H9 (cell line): ENCODE data around the gene TBL2. TPM values are rescaled to one million over a fixed set of nuclear protein-coding genes. Genes with fewer than 3 reads are reported as not detected.
A peak's percentile ranks its signal among the peaks of the same experiment; 100 is the strongest.

Experiments used
- DNase-seq: peaks from one replicate; pipeline ENCODE4 v3.0.0-alpha.2; 2017
- H2AFZ ChIP-seq: one replicate; pipeline ENCODE4 v1.6.1; 2013; ENCODE audit warnings: mild to moderate bottlenecking, low read length, control low read depth, moderate library complexity
- H2AK5ac ChIP-seq: 2 replicates; pipeline ENCODE4 v1.6.1; 2013; ENCODE audit warnings: low read length, control low read depth, mixed read lengths; ENCODE audit not compliant: insufficient read length
- H2BK120ac ChIP-seq: one replicate; pipeline ENCODE4 v1.6.1; 2013; ENCODE audit warnings: low read depth, mild to moderate bottlenecking, low read length, control low read depth, inconsistent platforms; ENCODE audit not compliant: poor library complexity, severe bottlenecking
- H2BK12ac ChIP-seq: 2 replicates; pipeline ENCODE4 v1.6.1; 2013; ENCODE audit warnings: low read length, control low read depth, mixed read lengths, low read depth; ENCODE audit not compliant: insufficient read length
- H2BK15ac ChIP-seq: 2 replicates; pipeline ENCODE4 v1.6.1; 2013; ENCODE audit warnings: low read depth, low read length, control low read depth
- H2BK20ac ChIP-seq: one replicate; pipeline ENCODE4 v1.6.1; 2013; ENCODE audit warnings: low read depth, mild to moderate bottlenecking, low read length, control low read depth, inconsistent platforms; ENCODE audit not compliant: poor library complexity, severe bottlenecking
- H2BK5ac ChIP-seq: 2 replicates; pipeline ENCODE4 v1.6.1; 2013; ENCODE audit warnings: low read length, control low read depth, mixed read lengths; ENCODE audit not compliant: insufficient read length
- H3K14ac ChIP-seq: 2 replicates; pipeline ENCODE4 v1.6.1; 2013; ENCODE audit warnings: low read length, control low read depth; ENCODE audit not compliant: insufficient read depth
- H3K18ac ChIP-seq: 2 replicates; pipeline ENCODE4 v1.6.1; 2013; ENCODE audit warnings: low read depth, mild to moderate bottlenecking, mixed read lengths, low read length, control low read depth; ENCODE audit not compliant: insufficient read length
- H3K23ac ChIP-seq: 2 replicates; pipeline ENCODE4 v1.6.1; 2013; ENCODE audit warnings: low read length, control low read depth, mixed read lengths, low read depth; ENCODE audit not compliant: insufficient read length
- H3K23me2 ChIP-seq: 2 replicates; pipeline ENCODE4 v1.6.1; 2013; ENCODE audit warnings: low read depth, mild to moderate bottlenecking, mixed read lengths, low read length, control low read depth; ENCODE audit not compliant: insufficient read length, poor library complexity, severe bottlenecking
- H3K27ac ChIP-seq: 2 replicates; pipeline ENCODE4 v1.5.1; 2013; ENCODE audit warnings: low read length, control low read depth, mixed read lengths, low read depth; ENCODE audit not compliant: insufficient read length
- H3K27me3 ChIP-seq: 2 replicates; pipeline ENCODE4 v1.6.1; 2013; ENCODE audit warnings: low read length, control low read depth, inconsistent platforms; ENCODE audit not compliant: insufficient read depth
- H3K4ac ChIP-seq: 2 replicates; pipeline ENCODE4 v1.6.1; 2013; ENCODE audit warnings: low read depth, mild to moderate bottlenecking, control low read depth, inconsistent platforms, low read length, moderate library complexity
- H3K4me1 ChIP-seq: 2 replicates; pipeline ENCODE4 v1.6.1; 2013; ENCODE audit warnings: low read length, control low read depth, inconsistent platforms; ENCODE audit not compliant: insufficient read depth
- H3K4me2 ChIP-seq: 2 replicates; pipeline ENCODE4 v1.6.1; 2013; ENCODE audit warnings: low read length, control low read depth, mixed read lengths; ENCODE audit not compliant: insufficient read length, insufficient read depth
- H3K56ac ChIP-seq: 2 replicates; pipeline ENCODE4 v1.6.1; 2013; ENCODE audit warnings: low read depth, mild to moderate bottlenecking, mixed read lengths, low read length, control low read depth; ENCODE audit not compliant: insufficient read length
- H3K79me1 ChIP-seq: 2 replicates; pipeline ENCODE4 v1.6.1; 2013; ENCODE audit warnings: low read depth, mild to moderate bottlenecking, moderate library complexity, low read length, control low read depth, inconsistent platforms; ENCODE audit not compliant: insufficient read depth, poor library complexity, severe bottlenecking
- H3K79me2 ChIP-seq: 2 replicates; pipeline ENCODE4 v1.6.1; 2013; ENCODE audit warnings: low read length, control low read depth, inconsistent platforms; ENCODE audit not compliant: insufficient read depth
- H3K9ac ChIP-seq: 2 replicates; pipeline ENCODE4 v1.6.1; 2013; ENCODE audit warnings: low read length, control low read depth, mixed read lengths; ENCODE audit not compliant: insufficient read length; ENCODE audit errors: extremely low read depth
- H3K9me3 ChIP-seq: one replicate; pipeline ENCODE4 v1.6.1; 2013; ENCODE audit warnings: low read depth, low read length, inconsistent platforms; ENCODE audit not compliant: control insufficient read depth
- H3T11ph ChIP-seq: one replicate; pipeline ENCODE4 v1.6.1; 2013; ENCODE audit warnings: mild to moderate bottlenecking, low read length, control low read depth, inconsistent platforms
- H4K20me1 ChIP-seq: one replicate; pipeline ENCODE4 v1.6.1; 2013; ENCODE audit not compliant: control insufficient read depth, insufficient read length, insufficient read depth
- H4K5ac ChIP-seq: 2 replicates; pipeline ENCODE4 v1.6.1; 2013; ENCODE audit warnings: low read depth, mild to moderate bottlenecking, mixed read lengths, low read length, control low read depth; ENCODE audit not compliant: insufficient read length
- H4K8ac ChIP-seq: replicated peaks from 2 replicates; pipeline ENCODE4 v1.6.1; 2013; ENCODE audit warnings: low read length, control low read depth, mixed read lengths, low read depth; ENCODE audit not compliant: insufficient read length
- H4K91ac ChIP-seq: 2 replicates; pipeline ENCODE4 v1.6.1; 2013; ENCODE audit warnings: low read depth, mild to moderate bottlenecking, moderate library complexity, mixed read lengths, low read length, control low read depth; ENCODE audit not compliant: insufficient read length
- H3K27ac Mint-ChIP-seq, 3 experiments: 2 replicates in 2 of 3; 3 replicates in 1 of 3; pipeline ENCODE4 v1.8.0; 2020 to 2021; ENCODE audit warnings: mixed read lengths in 3 of 3, mild to moderate bottlenecking in 1 of 3, moderate library complexity in 1 of 3
- H3K27me3 Mint-ChIP-seq: 2 replicates; pipeline ENCODE4 v1.8.0; 2021; ENCODE audit warnings: low read depth, mild to moderate bottlenecking, moderate library complexity, mixed read lengths
- H3K36me3 Mint-ChIP-seq, 3 experiments: 2 replicates in 2 of 3; 3 replicates in 1 of 3; pipeline ENCODE4 v1.8.0; 2020 to 2021; ENCODE audit warnings: low read depth in 3 of 3, mixed read lengths in 3 of 3; ENCODE audit not compliant: insufficient read depth in 1 of 3
- H3K4me1 Mint-ChIP-seq, 2 experiments: 2 replicates each; pipeline ENCODE4 v1.8.0; 2020; ENCODE audit warnings: mixed read lengths in 2 of 2
- H3K4me3 Mint-ChIP-seq, 2 experiments: 2 replicates in 1 of 2; 3 replicates in 1 of 2; pipeline ENCODE4 v1.8.0; 2020 to 2021; ENCODE audit warnings: mild to moderate bottlenecking in 2 of 2, mixed read lengths in 2 of 2, moderate library complexity in 1 of 2
- H3K9me3 Mint-ChIP-seq, 2 experiments: 2 replicates in 1 of 2; 3 replicates in 1 of 2; pipeline ENCODE4 v1.8.0; 2020; ENCODE audit warnings: mild to moderate bottlenecking in 2 of 2, mixed read lengths in 2 of 2, moderate library complexity in 1 of 2
- WGBS: extraction: QIAGEN DNeasy Blood & Tissue Kit; methylation state at CpG from one replicate; pipeline ENCODE4 v1.1.7; 2013; ENCODE audit warnings: missing lambda C conversion rate, low lambda C conversion rate, mixed read lengths; ENCODE audit not compliant: insufficient read length; ENCODE audit errors: extremely low coverage; 5-methylcytosine and 5-hydroxymethylcytosine counted together
- total RNA-seq: library from RNA; stranded (reverse); gene quantifications from 2 replicates; pipeline ENCODE4 v1.2.1, GENCODE V29; 2021
- TF ChIP-seq, protein P1 (sequence below): fragments of 200-600 bp; sonication (generic); conservative IDR thresholded peaks from 3 replicates; pipeline ENCODE4 v1.8.0; 2021; ENCODE audit warnings: antibody characterized with exemption, mild to moderate bottlenecking

The TBL2 gene
- total RNA-seq, 1 experiment from 2014 or later = 26.7 TPM

DNA sequence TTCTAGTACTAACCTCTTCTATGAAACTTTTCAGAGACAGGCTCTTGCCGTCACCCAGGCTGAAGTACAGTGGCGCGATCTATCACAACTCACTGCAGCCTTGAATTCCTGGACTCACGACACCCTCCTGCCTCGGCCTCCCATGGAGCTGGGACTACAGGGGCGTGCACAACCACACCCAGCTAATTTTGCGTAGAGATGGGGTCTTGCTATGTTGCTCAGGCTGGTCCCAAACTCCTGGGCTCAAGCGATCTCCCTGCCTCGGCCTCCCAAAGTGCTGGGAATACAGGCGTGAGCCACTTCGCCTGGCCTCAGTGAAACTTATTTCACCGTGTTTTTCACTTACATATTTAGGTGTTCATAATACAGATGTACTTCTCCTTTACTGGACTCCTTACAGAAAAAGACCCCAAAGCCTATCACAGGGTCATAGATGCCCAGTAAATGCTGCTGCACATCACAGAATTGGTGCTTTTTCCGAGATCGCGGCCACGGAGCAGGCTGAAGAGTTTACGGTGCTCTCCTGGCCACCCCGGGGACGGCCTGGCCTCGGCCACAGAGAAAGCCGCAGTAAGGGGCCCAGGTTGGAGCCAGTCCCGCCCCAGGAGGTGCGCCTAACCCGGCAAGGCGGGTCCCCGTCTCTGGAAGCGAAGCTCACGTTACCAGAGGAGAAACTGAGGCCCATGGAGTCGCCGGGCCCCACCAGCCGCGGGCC lies 595 bp downstream of the TBL2 start:
- Mint-ChIP-seq H3K9me3 (no peaks in the 10 kb centered on the region), H3K27me3 (peaks cover 46% of the 10 kb centered on the region), H3K36me3 (peaks cover 15 to 32% (median 26%) of the 10 kb centered on the region in 3 experiments; a peak in 6 of 7 replicates), H3K4me3 (peak overlapping the region; percentile 85 to 93), H3K4me1 (peaks cover 14 to 19% of the 10 kb centered on the region in 2 experiments), H3K27ac (peak overlapping the region in 1 of 3 experiments; percentile 84; a peak in 4 of 7 replicates)
- Histone ChIP-seq H2BK120ac (no peak overlapping the region), H3K56ac (no peak overlapping the region), H2AK5ac (no peak overlapping the region), H3K4me1 (no peaks in the 10 kb centered on the region), H3K4me2 (peak overlapping the region; percentile 92), H4K8ac (no peak overlapping the region), H3K18ac (peak overlapping the region; percentile 76), H3K23me2 (peaks cover 8% of the 10 kb centered on the region), H2BK15ac (no peak overlapping the region), H3T11ph (no peak overlapping the region), H4K20me1 (no peaks in the 10 kb centered on the region), H3K9me3 (no peaks in the 10 kb centered on the region), H3K27ac (no peak overlapping the region), H3K4ac (no peak overlapping the region), H3K79me2 (no peaks in the 10 kb centered on the region), H3K23ac (no peak overlapping the region), H2BK5ac (no peak overlapping the region), H3K14ac (peak overlapping the region; percentile 88), H2AFZ (no peak overlapping the region), H3K9ac (peak overlapping the region; percentile 82), H3K27me3 (no peaks in the 10 kb centered on the region; the same call in 1 of the 2 replicates), H2BK12ac (no peak overlapping the region), H3K79me1 (no peaks in the 10 kb centered on the region), H2BK20ac (no peak overlapping the region), H4K5ac (no peak overlapping the region), H4K91ac (no peak overlapping the region)
- DNase-seq = no peak
- TF ChIP-seq, protein P1, sequence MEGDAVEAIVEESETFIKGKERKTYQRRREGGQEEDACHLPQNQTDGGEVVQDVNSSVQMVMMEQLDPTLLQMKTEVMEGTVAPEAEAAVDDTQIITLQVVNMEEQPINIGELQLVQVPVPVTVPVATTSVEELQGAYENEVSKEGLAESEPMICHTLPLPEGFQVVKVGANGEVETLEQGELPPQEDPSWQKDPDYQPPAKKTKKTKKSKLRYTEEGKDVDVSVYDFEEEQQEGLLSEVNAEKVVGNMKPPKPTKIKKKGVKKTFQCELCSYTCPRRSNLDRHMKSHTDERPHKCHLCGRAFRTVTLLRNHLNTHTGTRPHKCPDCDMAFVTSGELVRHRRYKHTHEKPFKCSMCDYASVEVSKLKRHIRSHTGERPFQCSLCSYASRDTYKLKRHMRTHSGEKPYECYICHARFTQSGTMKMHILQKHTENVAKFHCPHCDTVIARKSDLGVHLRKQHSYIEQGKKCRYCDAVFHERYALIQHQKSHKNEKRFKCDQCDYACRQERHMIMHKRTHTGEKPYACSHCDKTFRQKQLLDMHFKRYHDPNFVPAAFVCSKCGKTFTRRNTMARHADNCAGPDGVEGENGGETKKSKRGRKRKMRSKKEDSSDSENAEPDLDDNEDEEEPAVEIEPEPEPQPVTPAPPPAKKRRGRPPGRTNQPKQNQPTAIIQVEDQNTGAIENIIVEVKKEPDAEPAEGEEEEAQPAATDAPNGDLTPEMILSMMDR = no peak
- WGBS = no CpG with 5 or more reads among the region's 32 CpGs
